Keratinocyte (primary cell): ENCODE data around the gene VPS13D. TPM values are rescaled to one million over a fixed set of nuclear protein-coding genes. Genes with fewer than 3 reads are reported as not detected.

Source experiments
- DNase-seq: peaks from one replicate; pipeline ENCODE4 v3.0.0-alpha.2; 2011; ENCODE audit warnings: low read depth, missing footprints, low spot score
- FAIRE-seq: peaks from 2 replicates; lab custom pipeline; 2011; peaks lifted over from hg19 to GRCh38; lab: Jason Lieb, UNC
- H2AFZ ChIP-seq: 2 replicates; pipeline ENCODE4 v1.6.0; 2012; ENCODE audit warnings: low read length, control low read depth, inconsistent platforms; ENCODE audit not compliant: control insufficient read depth
- H3K27ac ChIP-seq: 2 replicates; pipeline ENCODE4 v1.5.1; 2011; ENCODE audit warnings: low read length; ENCODE audit not compliant: control insufficient read depth, insufficient read depth
- H3K27me3 ChIP-seq: 3 replicates; pipeline ENCODE4 v1.6.0; 2011; ENCODE audit warnings: low read length; ENCODE audit not compliant: control insufficient read depth, insufficient read depth; ENCODE audit errors: extremely low read depth
- H3K36me3 ChIP-seq, 2 experiments: 2 replicates in 1 of 2; 3 replicates in 1 of 2; pipeline ENCODE4 v1.5.1; 2011; ENCODE audit warnings: low read length in 2 of 2, mild to moderate bottlenecking in 1 of 2; ENCODE audit not compliant: control insufficient read depth in 2 of 2, insufficient read depth in 2 of 2; ENCODE audit errors: extremely low read depth in 1 of 2
- H3K4me1 ChIP-seq: 3 replicates; pipeline ENCODE4 v1.5.1; 2011; ENCODE audit warnings: low read length; ENCODE audit not compliant: control insufficient read depth, insufficient read depth; ENCODE audit errors: extremely low read depth
- H3K4me2 ChIP-seq: 3 replicates; pipeline ENCODE4 v1.6.0; 2011; ENCODE audit warnings: low read depth, low read length; ENCODE audit not compliant: control insufficient read depth, insufficient read depth; ENCODE audit errors: extremely low read depth
- H3K4me3 ChIP-seq, 3 experiments: fragments of 200-600 bp in 1 of 3; sonication (generic) in 1 of 3; 2 replicates in 2 of 3; 3 replicates in 1 of 3; pipeline ENCODE4 v1.5.1; 2011 to 2016; ENCODE audit warnings: low read length in 3 of 3, mild to moderate bottlenecking in 3 of 3, control low read depth in 2 of 3, inconsistent platforms in 1 of 3, low read depth in 1 of 3, mixed read lengths in 1 of 3, mixed run types in 1 of 3, moderate library complexity in 1 of 3; ENCODE audit not compliant: control insufficient read depth in 2 of 3, insufficient read depth in 2 of 3; ENCODE audit errors: extremely low read depth in 1 of 3
- H3K79me2 ChIP-seq: 2 replicates; pipeline ENCODE4 v1.6.0; 2012; ENCODE audit warnings: low read length; ENCODE audit not compliant: control insufficient read depth, insufficient read depth
- H3K9ac ChIP-seq: 3 replicates; pipeline ENCODE4 v1.6.0; 2011; ENCODE audit warnings: low read length; ENCODE audit not compliant: control insufficient read depth, insufficient read depth; ENCODE audit errors: extremely low read depth
- H3K9me1 ChIP-seq: 3 replicates; pipeline ENCODE4 v1.6.0; 2011; ENCODE audit warnings: low read length; ENCODE audit not compliant: control insufficient read depth, insufficient read depth; ENCODE audit errors: extremely low read depth
- H3K9me3 ChIP-seq: 2 replicates; pipeline ENCODE4 v1.5.1; 2012; ENCODE audit warnings: low read depth, low read length; ENCODE audit not compliant: control insufficient read depth
- H4K20me1 ChIP-seq: 3 replicates; pipeline ENCODE4 v1.6.0; 2011; ENCODE audit warnings: low read length; ENCODE audit not compliant: control insufficient read depth, insufficient read depth; ENCODE audit errors: extremely low read depth
- EZH2 ChIP-seq: IDR thresholded peaks from one replicate; pipeline ENCODE4 v1.6.1; 2012; ENCODE audit warnings: inconsistent platforms, mild to moderate bottlenecking, low read length, moderate library complexity
- dilution Hi-C: fragments of 300-500 bp; cut with MboI; formaldehyde crosslinking; loops from one replicate; pipeline ENCODE4 v1.7.0; 2020; ENCODE audit warnings: low sequenced_read_pairs; ENCODE audit not compliant: extremely low pct_ligation_motif_present
- polyA plus RNA-seq, 5 experiments: library from polyadenylated mRNA; depleted of rRNA in 3 of 5; stranded (reverse) in 3 of 5; stranded (forward) in 1 of 5; unstranded in 1 of 5; fragments of >200 nt; gene quantifications; 1 replicate in 1 of 5; 2 replicates in 3 of 5; 3 replicates in 1 of 5; pipeline versions ENCODE4 v1.2.1 to v1.2.3, GENCODE V29; 2011 to 2012; ENCODE audit warnings: missing spikeins in 2 of 5, low read depth in 1 of 5, low replicate concordance in 1 of 5
- TF ChIP-seq, protein P1 (sequence below), 3 experiments: IDR thresholded peaks in 1 of 3; conservative IDR thresholded peaks in 1 of 3; optimal IDR thresholded peaks in 1 of 3; 2 replicates in 2 of 3; 3 replicates in 1 of 3; pipeline versions ENCODE3 to v1.5.1; 2011; ENCODE audit warnings: low read length in 3 of 3, mild to moderate bottlenecking in 3 of 3, moderate library complexity in 2 of 3, control low read depth in 1 of 3, inconsistent platforms in 1 of 3; ENCODE audit not compliant: insufficient read depth in 2 of 3; ENCODE audit errors: extremely low read depth in 1 of 3

Gene VPS13D
- polyA plus RNA-seq, 1 donor (not counting 4 experiments of a cell fraction or from before 2014, with no cell fraction given): 19.0 TPM

DNA sequence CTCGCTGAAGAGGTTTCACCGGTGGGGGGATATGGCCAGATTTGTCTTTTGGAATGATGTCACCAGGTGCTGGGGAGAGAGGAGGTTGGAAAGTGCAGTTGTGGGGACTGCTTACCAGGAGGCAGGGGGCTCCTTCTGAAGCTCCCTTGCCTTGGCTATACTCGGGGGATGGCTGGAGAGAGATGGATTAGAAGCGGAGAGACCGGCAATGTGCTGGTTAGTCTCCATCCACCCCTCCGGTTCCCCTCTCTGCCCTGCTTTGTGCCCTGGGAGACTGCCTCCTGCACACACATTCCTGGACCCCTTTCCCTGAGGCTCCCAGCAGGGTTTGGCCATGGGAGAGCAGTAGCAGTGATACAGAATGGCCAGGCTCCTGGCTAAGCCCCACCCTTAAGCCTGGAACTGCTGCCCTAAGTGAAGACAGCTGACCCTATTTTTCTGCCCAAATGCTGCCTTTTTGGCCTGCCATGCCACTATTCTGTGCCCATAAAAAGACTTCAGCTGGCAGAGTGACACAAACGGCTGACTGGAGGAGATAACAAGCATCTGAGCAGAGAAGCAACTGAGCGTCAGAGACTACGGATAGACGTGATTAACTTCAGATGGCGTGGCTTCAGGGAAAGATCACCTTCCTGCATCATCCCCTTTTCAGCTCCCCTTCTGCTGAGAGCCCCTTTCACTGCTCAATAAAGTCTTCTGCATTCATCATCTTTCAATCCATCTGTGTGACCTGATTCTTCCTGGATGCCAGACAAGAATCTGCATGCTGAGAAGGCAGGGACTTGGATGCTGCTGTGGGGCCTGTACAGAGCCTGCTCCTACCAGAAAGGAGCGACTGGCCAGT is 14.5 kb upstream of the VPS13D start:
- no peak overlapping the region for H3K4me3 ChIP-seq
- H3K27ac ChIP-seq: no peak overlapping the region
- DNase-seq (no peak), FAIRE-seq (no peak)
- H3K36me3 ChIP-seq: no peaks in the 10 kb centered on the region
- no peaks in the 10 kb centered on the region for H3K4me1 ChIP-seq
- no peaks in the 10 kb centered on the region for H3K9me3 ChIP-seq
- dilution Hi-C loops: no loop called here
- H2AFZ ChIP-seq: no peak overlapping the region
- H4K20me1 ChIP-seq: no peaks in the 10 kb centered on the region
- H3K27me3 ChIP-seq: peaks cover 19% of the 10 kb centered on the region
- TF ChIP-seq, protein P1, sequence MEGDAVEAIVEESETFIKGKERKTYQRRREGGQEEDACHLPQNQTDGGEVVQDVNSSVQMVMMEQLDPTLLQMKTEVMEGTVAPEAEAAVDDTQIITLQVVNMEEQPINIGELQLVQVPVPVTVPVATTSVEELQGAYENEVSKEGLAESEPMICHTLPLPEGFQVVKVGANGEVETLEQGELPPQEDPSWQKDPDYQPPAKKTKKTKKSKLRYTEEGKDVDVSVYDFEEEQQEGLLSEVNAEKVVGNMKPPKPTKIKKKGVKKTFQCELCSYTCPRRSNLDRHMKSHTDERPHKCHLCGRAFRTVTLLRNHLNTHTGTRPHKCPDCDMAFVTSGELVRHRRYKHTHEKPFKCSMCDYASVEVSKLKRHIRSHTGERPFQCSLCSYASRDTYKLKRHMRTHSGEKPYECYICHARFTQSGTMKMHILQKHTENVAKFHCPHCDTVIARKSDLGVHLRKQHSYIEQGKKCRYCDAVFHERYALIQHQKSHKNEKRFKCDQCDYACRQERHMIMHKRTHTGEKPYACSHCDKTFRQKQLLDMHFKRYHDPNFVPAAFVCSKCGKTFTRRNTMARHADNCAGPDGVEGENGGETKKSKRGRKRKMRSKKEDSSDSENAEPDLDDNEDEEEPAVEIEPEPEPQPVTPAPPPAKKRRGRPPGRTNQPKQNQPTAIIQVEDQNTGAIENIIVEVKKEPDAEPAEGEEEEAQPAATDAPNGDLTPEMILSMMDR (optimal IDR thresholded peaks at IDR 0.05 in 1 of 3, IDR thresholded peaks at IDR 0.05 in 1 of 3, conservative IDR thresholded peaks at IDR 0.05 in 1 of 3; ENCODE audit: extremely low read depth in 1 of 3, insufficient read depth in 2 of 3, low read length in 3 of 3): no peak
- no peak for TF ChIP-seq EZH2
- no peaks in the 10 kb centered on the region for H3K9me1 ChIP-seq
- no peaks in the 10 kb centered on the region for H3K79me2 ChIP-seq
- no peak overlapping the region for H3K4me2 ChIP-seq
- no peak overlapping the region for H3K9ac ChIP-seq

DNA sequence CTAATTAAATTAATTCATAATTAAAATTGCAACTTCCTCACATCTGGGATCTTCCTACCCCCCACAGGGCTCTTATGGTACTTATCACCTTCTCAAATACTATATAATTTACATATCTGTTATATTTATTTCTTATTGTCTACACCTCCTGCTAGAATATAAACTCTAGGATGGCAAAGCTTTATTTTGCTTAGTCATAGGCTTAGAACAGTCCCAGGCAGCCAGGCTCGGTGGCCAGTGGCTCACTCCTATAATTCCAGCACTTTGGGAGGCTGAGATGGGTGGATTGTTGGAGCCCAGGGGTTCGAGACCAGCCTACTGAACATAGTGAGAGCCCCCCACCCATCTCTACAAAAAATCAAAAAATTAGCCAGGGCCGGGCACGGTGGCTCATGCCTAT is 10.0 kb upstream of the VPS13D start:
- Histone ChIP-seq H3K36me3 (no peaks in the 10 kb centered on the region), H2AFZ (no peak overlapping the region), H3K79me2 (no peaks in the 10 kb centered on the region), H3K27me3 (peaks cover 11% of the 10 kb centered on the region), H3K4me3 (no peak overlapping the region), H3K4me2 (no peak overlapping the region), H3K9me1 (no peaks in the 10 kb centered on the region), H3K27ac (no peak overlapping the region), H4K20me1 (no peaks in the 10 kb centered on the region), H3K9me3 (no peaks in the 10 kb centered on the region), H3K4me1 (no peaks in the 10 kb centered on the region), H3K9ac (no peak overlapping the region)
- DNase-seq (no peak), FAIRE-seq (no peak)
- dilution Hi-C loops: no loop called here
- TF ChIP-seq, protein P1 (optimal IDR thresholded peaks at IDR 0.05 in 1 of 3, IDR thresholded peaks at IDR 0.05 in 1 of 3, conservative IDR thresholded peaks at IDR 0.05 in 1 of 3; ENCODE audit: extremely low read depth in 1 of 3, insufficient read depth in 2 of 3, low read length in 3 of 3): no peak
- TF ChIP-seq EZH2: no peak
